Activated CD4-positive, alpha-beta memory T cell treated with anti-CD3 and anti-CD28 coated beads for 36 hours (primary cell): ENCODE measurements around the gene SUMO3. TPM values are rescaled to one million over a fixed set of nuclear protein-coding genes. Genes with fewer than 3 reads are reported as not detected.

ENCODE experiments used
- CTCF ChIA-PET: fragments of 350-600 bp; sonication (Branson Sonifier 250); formaldehyde crosslinking; loops from one replicate; lab custom pipeline; 2021; ENCODE audit warnings: antibody characterized with exemption, inconsistent platforms; lab: Charles Lee
- POLR2A ChIA-PET: fragments of 350-600 bp; sonication (Branson Sonifier 250); formaldehyde crosslinking; loops from one replicate; lab custom pipeline; 2021; ENCODE audit warnings: antibody characterized with exemption; lab: Charles Lee
- DNase-seq: peaks from one replicate; pipeline ENCODE4 v3.0.0-alpha.2; 2020
- H3K27ac Mint-ChIP-seq: one replicate; pipeline ENCODE4 v1.8.0; 2021; ENCODE audit warnings: mixed read lengths
- H3K27me3 Mint-ChIP-seq: one replicate; pipeline ENCODE4 v1.8.0; 2021; ENCODE audit warnings: mixed read lengths
- H3K36me3 Mint-ChIP-seq: one replicate; pipeline ENCODE4 v1.8.0; 2021; ENCODE audit warnings: mixed read lengths
- H3K4me1 Mint-ChIP-seq: one replicate; pipeline ENCODE4 v1.8.0; 2021; ENCODE audit warnings: low read depth, mixed read lengths
- H3K4me3 Mint-ChIP-seq: one replicate; pipeline ENCODE4 v1.8.0; 2021; ENCODE audit warnings: mild to moderate bottlenecking, mixed read lengths
- H3K9me3 Mint-ChIP-seq: one replicate; pipeline ENCODE4 v1.8.0; 2021; ENCODE audit warnings: mixed read lengths
- intact Hi-C: fragments of 100-400 bp; cut with micrococcal nuclease; formaldehyde crosslinking; loops from one replicate; pipeline ENCODE4 v1.15.1; 2023
- total RNA-seq, 2 experiments: library from RNA; stranded (reverse); gene quantifications; one replicate each; pipeline ENCODE4 v1.2.3, GENCODE V29; 2021

SUMO3 gene
- total RNA-seq, 2 experiments from 2014 or later: 77.2 to 77.6 TPM

DNA sequence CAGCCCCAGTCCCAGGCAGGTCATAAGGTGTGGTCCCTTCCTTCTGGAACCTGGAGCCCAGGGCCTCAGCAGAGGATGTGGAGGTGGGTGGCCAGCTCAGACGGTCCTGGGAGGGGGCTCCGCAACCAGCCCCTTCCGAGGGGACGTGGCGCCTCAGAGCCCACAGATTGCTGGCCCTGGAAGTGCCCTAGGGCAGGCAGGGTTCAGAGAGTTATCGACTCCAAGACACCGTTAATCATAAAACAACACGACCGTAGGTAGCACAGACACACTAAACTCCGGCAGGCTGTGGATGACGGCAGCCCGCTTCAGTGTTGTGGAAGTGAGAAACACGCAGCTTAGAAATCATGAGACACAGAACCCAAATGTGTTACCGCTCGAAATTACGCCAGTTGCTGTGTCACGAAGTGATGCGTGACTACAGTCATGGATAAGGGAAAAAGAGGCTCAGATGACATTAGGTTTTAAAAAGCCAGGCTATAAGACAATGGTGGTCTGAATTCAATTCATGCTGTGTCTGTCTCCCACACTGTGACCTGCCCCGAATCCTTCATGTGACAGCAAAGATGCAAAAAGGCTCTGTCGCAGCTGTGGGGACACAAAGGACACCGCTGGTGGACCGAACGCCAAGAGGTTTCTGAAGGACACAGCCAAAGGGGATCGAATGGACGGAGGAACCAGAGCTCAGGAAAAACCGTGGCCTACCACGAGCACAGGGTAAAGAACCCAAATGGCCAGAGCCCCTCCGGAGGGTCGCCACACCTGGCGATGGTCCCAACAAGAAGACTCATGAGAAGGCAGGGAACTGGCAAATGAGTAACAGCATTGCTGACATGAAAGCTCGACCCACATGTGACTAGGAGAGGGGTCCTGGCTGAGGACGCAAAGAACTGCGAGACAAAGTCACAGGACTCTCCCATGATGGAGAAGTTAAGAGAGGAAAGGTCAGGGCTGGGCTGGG lies 1.7 kb upstream of the SUMO3 start:
- Mint-ChIP-seq H3K4me1 (peaks cover 11% of the 10 kb centered on the region), H3K9me3 (peaks cover 30% of the 10 kb centered on the region), H3K27me3 (no peaks in the 10 kb centered on the region), H3K4me3 (peak overlapping the region; percentile 56), H3K27ac (peak overlapping the region; percentile 64), H3K36me3 (no peaks in the 10 kb centered on the region)
- no peak for DNase-seq
- CTCF ChIA-PET: interaction anchor here (0.7 to 1.3 kb wide), 2 partner anchors 26 to 54 kb away, joined by 3 to 4 read pairs; partner anchors contain the start of gene PTTG1IP
- POLR2A ChIA-PET: no interaction called here
- intact Hi-C loops: loop anchor here (5.0 kb wide), 2 partner anchors 108 to 263 kb away; no protein-coding TSS in a partner anchor

DNA sequence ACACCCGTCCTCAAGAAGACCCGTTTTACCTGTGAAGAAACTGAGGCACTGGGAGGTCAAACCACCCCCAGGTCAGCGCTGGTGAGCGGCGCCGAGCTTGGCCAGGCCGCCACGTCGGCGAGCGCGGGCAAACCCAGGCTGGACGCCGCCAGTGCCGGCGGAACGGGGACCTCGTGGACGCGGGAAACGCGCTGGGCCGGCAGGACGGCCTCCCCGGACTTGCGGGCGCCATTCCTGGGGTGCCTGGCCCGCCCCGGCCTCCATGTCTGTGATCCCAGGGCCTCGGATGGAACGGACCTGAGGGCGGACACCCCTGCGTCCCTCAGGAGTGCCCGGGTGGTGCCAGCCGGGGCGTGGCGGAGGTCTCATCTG lies 764 bp upstream of the SUMO3 start:
- DNase-seq: no peak
- Mint-ChIP-seq H3K4me1 (peaks cover 11% of the 10 kb centered on the region), H3K36me3 (no peaks in the 10 kb centered on the region), H3K27ac (peak overlapping the region; percentile 64), H3K9me3 (peaks cover 28% of the 10 kb centered on the region), H3K4me3 (peak overlapping the region; percentile 56), H3K27me3 (no peaks in the 10 kb centered on the region)
- intact Hi-C loops: loop anchor here (5.0 kb wide), 2 partner anchors 109 to 264 kb away; no protein-coding TSS in a partner anchor
- POLR2A ChIA-PET: no interaction called here
- CTCF ChIA-PET: interaction anchor here (0.7 to 1.0 kb wide), 2 partner anchors 19 to 55 kb away, joined by 3 read pairs; partner anchors contain the start of gene PTTG1IP

GRCh38 chr21:44817506-44817880 lies 369 bp downstream of the SUMO3 start:
- ChIA-PET POLR2A (interaction anchor here (0.6 to 1.1 kb wide), 2 partner anchors 16 to 56 kb away, joined by 6 to 9 read pairs; partner anchors contain the start of genes PTTG1IP and UBE2G2), CTCF (interaction anchor here (0.6 to 1.0 kb wide), 4 partner anchors 16 to 114 kb away, joined by 3 to 11 read pairs (median 4); partner anchors contain the start of gene UBE2G2)
- H3K27ac Mint-ChIP-seq: peak overlapping the region; percentile 33
- peak; percentile 95 for DNase-seq
- peaks cover 17% of the 10 kb centered on the region for H3K9me3 Mint-ChIP-seq
- H3K27me3 Mint-ChIP-seq: no peaks in the 10 kb centered on the region
- H3K36me3 Mint-ChIP-seq: peaks cover 3% of the 10 kb centered on the region
- peak overlapping the region; percentile 72 for H3K4me3 Mint-ChIP-seq
- intact Hi-C loops: loop anchor here (1.0 to 5.0 kb wide), 4 partner anchors 16 to 265 kb away; partner anchors contain the start of genes PTTG1IP and UBE2G2
- peaks cover 11% of the 10 kb centered on the region for H3K4me1 Mint-ChIP-seq

GRCh38 chr21:44816761-44817505 lies 929 bp downstream of the SUMO3 start:
- Mint-ChIP-seq H3K4me3 (peak overlapping the region; percentile 72), H3K27ac (peak overlapping the region; percentile 33), H3K36me3 (peaks cover 3% of the 10 kb centered on the region), H3K9me3 (peaks cover 11% of the 10 kb centered on the region), H3K27me3 (no peaks in the 10 kb centered on the region), H3K4me1 (peaks cover 11% of the 10 kb centered on the region)
- no peak for DNase-seq
- ChIA-PET CTCF (interaction anchor here (0.6 to 1.0 kb wide), 4 partner anchors 16 to 115 kb away, joined by 3 to 11 read pairs (median 4); partner anchors contain the start of gene UBE2G2), POLR2A (interaction anchor here (0.6 to 1.1 kb wide), 2 partner anchors 16 to 57 kb away, joined by 6 to 9 read pairs; partner anchors contain the start of genes PTTG1IP and UBE2G2)
- intact Hi-C loops: loop anchor here (1.0 to 5.0 kb wide), 4 partner anchors 16 to 265 kb away; partner anchors contain the start of genes PTTG1IP and UBE2G2

DNA sequence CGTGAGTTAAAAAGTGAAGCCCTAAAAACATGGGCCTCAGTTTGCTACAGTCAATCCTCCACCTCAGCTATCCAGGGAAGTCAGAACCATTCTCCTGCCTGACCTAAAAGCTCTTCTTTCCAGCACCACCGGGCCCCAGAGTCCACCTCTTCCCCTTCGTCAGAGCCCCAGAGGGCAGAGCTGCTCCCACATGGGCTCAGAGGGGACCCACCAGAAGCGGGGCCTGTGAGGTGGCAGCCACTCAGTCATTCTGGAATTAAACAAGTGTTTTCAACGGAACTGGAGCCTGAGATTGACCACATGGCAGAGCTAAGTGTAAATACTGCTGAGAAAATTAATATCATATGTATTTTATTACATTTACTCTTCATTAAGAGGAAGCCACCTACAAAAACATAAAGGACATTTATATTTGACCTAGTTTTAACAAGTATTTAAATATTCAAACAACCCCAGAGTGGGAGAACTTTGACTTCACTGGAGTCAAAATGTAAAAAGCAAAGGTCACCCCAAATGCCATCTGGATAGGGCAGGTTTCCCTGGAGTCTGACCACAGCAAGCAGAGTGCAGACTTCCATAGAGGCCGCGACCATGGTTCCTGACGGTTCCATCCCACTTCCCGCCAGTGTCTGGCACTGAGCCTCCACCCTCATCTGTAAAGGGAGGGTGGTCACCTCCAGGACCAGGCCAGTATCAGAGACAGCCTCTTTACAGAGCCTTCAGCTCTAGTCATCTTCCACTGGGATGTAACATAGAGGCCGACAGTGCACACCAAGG lies 1.8 kb downstream of the SUMO3 start:
- H3K9me3 Mint-ChIP-seq: peaks cover 8% of the 10 kb centered on the region
- CTCF ChIA-PET: interaction anchor here (1.1 to 2.6 kb wide), 3 partner anchors 13 to 23 kb away, joined by 3 to 9 read pairs (median 4); partner anchors contain the start of gene UBE2G2
- POLR2A ChIA-PET: interaction anchor here (0.5 to 1.6 kb wide), 2 partner anchors 15 to 57 kb away, joined by 3 to 5 read pairs; partner anchors contain the start of gene UBE2G2
- H3K4me1 Mint-ChIP-seq: peaks cover 12% of the 10 kb centered on the region
- intact Hi-C loops: loop anchor here (5.0 kb wide), 2 partner anchors 111 to 266 kb away; no protein-coding TSS in a partner anchor
- no peaks in the 10 kb centered on the region for H3K27me3 Mint-ChIP-seq
- DNase-seq: no peak
- H3K27ac Mint-ChIP-seq: peak overlapping the region; percentile 23
- H3K4me3 Mint-ChIP-seq: peak overlapping the region; percentile 69
- H3K36me3 Mint-ChIP-seq: peaks cover 3% of the 10 kb centered on the region

DNA sequence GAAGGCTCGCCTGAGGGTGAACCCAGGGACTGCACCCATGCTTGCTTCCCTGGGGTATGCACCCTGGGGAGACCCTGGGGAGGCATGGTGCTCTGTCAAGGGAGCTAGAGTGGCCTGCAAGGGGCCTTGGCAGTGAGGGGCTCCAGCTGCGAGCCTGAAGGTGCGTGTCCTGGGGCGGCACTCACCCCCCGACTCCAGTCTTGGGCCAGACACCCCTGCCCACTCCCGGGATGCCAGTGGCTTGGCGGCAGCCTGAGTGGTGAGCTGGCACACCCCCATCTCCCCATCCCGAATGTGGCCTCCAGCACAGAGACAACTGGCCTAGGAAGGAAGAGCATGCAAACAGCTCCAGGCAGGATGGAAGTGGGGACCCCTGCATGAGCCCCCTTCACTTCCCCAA lies 2.6 kb downstream of the SUMO3 start:
- Mint-ChIP-seq H3K9me3 (peaks cover 8% of the 10 kb centered on the region), H3K4me1 (peaks cover 14% of the 10 kb centered on the region), H3K27me3 (no peaks in the 10 kb centered on the region), H3K4me3 (no peak overlapping the region), H3K36me3 (peaks cover 5% of the 10 kb centered on the region), H3K27ac (no peak overlapping the region)
- DNase-seq: no peak
- intact Hi-C loops: loop anchor here (5.0 kb wide), 2 partner anchors 112 to 267 kb away; no protein-coding TSS in a partner anchor
- ChIA-PET CTCF (interaction anchor here (0.9 to 2.6 kb wide), 4 partner anchors 12 to 22 kb away, joined by 3 to 9 read pairs (median 4); partner anchors contain the start of gene UBE2G2), POLR2A (interaction anchor here (1.2 to 1.6 kb wide), 2 partner anchors 12 to 14 kb away, joined by 5 read pairs; partner anchors contain the start of gene UBE2G2)

DNA sequence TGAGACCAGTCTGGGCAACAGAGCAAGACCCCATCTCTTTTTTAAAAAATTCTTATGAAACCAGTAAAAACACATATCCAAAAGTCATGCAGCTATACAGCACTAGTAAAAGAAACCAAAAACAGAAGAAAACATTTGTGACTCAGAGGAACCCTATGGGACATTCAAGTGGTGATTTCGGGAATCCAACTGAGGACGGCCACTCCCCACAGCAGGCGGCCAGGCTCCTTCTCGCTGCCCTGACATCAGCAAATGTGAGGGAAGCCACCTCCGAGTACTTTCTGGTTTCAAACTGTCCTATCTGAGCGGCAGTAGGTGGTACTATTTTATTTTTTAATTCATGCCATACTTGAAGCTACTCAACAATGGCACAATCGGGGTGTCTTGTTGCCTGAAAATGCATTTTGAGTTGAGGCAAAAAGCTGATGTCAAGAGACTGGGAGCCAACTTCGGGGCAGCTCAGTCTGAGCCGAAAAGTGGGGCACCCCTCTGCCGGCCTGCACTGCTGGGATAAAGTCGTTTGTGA lies 3.3 kb downstream of the SUMO3 start:
- Mint-ChIP-seq H3K36me3 (peaks cover 5% of the 10 kb centered on the region), H3K9me3 (peaks cover 2% of the 10 kb centered on the region), H3K27me3 (no peaks in the 10 kb centered on the region), H3K4me3 (no peak overlapping the region), H3K4me1 (peaks cover 17% of the 10 kb centered on the region), H3K27ac (no peak overlapping the region)
- intact Hi-C loops: loop anchor here (5.0 kb wide), 2 partner anchors 113 to 268 kb away; no protein-coding TSS in a partner anchor
- POLR2A ChIA-PET: interaction anchor here (1.2 kb wide), 1 partner anchor 11 kb away, joined by 5 read pairs; no protein-coding TSS in a partner anchor
- CTCF ChIA-PET: interaction anchor here (0.9 to 2.6 kb wide), 2 partner anchors 13 kb away, joined by 4 to 9 read pairs; partner anchors contain the start of gene UBE2G2
- no peak for DNase-seq

DNA sequence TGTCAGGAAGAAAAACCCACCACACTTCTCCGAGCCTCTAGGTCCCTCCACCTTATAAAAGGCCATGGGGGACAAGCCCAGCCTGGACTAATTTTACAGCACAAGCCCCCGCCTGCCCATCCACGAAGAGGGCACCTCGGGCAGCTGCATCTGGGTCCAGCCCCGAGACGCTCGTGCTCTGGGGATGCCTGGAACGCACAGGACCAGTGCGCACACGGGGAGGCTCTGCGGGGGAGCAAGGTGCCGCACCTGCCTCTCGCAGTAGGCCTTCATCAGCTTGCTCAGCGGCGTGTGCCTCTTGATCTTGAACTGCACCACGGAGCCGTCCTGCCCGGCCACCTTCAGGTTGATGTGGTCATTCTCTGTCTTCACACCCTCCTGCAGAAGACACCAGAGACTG lies 4.1 kb downstream of the SUMO3 start:
- intact Hi-C loops: no loop called here

DNA sequence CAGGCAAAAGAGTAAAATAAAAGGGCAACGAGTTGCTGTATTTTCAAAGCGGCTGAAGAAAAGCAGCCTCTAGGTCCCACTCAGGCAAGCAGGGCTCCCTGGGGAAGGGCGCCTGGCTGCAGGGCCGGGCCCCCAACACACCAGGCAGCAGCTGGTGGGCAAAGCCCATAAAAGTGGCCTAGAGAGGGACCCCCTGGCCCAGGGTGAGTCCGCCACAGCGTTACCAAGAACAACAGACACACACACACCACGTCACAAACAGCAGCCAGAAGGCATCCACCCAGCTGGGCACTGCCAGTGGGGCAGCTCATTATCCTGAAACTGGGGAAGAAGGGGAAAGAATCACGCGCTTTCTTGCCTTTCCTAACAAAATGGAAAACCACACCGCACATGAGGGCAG lies 4.7 kb downstream of the SUMO3 start:
- ChIA-PET CTCF (interaction anchor here (1.3 kb wide), 1 partner anchor 14 kb away, joined by 3 read pairs; no protein-coding TSS in a partner anchor), POLR2A (no interaction called here)
- Mint-ChIP-seq H3K36me3 (peaks cover 11% of the 10 kb centered on the region), H3K27me3 (no peaks in the 10 kb centered on the region), H3K4me1 (peaks cover 17% of the 10 kb centered on the region), H3K9me3 (no peaks in the 10 kb centered on the region), H3K27ac (no peak overlapping the region), H3K4me3 (no peak overlapping the region)
- no peak for DNase-seq
- intact Hi-C loops: no loop called here

More for the DNA sequence above, 4.1 kb downstream of the SUMO3 start:
- ChIA-PET CTCF (interaction anchor here (1.3 to 2.6 kb wide), 2 partner anchors 13 to 14 kb away, joined by 3 to 9 read pairs; partner anchors contain the start of gene UBE2G2), POLR2A (no interaction called here)
- H3K27me3 Mint-ChIP-seq: no peaks in the 10 kb centered on the region
- H3K4me1 Mint-ChIP-seq: peaks cover 17% of the 10 kb centered on the region
- peaks cover 11% of the 10 kb centered on the region for H3K36me3 Mint-ChIP-seq
- DNase-seq: no peak
- no peak overlapping the region for H3K4me3 Mint-ChIP-seq
- H3K27ac Mint-ChIP-seq: no peak overlapping the region
- no peaks in the 10 kb centered on the region for H3K9me3 Mint-ChIP-seq

- H3K9me3 Mint-ChIP-seq: no peaks in the 10 kb centered on the region
- CTCF ChIA-PET: interaction anchor here (1.3 kb wide), 1 partner anchor 13 kb away, joined by 3 read pairs; no protein-coding TSS in a partner anchor
- intact Hi-C loops: no loop called here
- no peak overlapping the region for H3K4me3 Mint-ChIP-seq
- peaks cover 17% of the 10 kb centered on the region for H3K4me1 Mint-ChIP-seq
- H3K36me3 Mint-ChIP-seq: peaks cover 12% of the 10 kb centered on the region
- H3K27me3 Mint-ChIP-seq: no peaks in the 10 kb centered on the region
- no peak for DNase-seq
- no peak overlapping the region for H3K27ac Mint-ChIP-seq
- POLR2A ChIA-PET: no interaction called here
Measured at GRCh38 chr21:44812640-44813039, 5.2 kb downstream of the SUMO3 start.
